AG04449 (cell line): ENCODE results near the gene TLNRD1.

Source experiments
- CTCF ChIA-PET: fragments of 350-600 bp; formaldehyde crosslinking; extraction: SDS; loops from one replicate; lab custom pipeline; 2021; ENCODE audit warnings: antibody characterized with exemption; lab: Yijun Ruan, JAX
- POLR2A ChIA-PET: fragments of 400-600, 350-600 bp; formaldehyde crosslinking; extraction: SDS; loops from one replicate; lab custom pipeline; 2020; ENCODE audit warnings: antibody characterized with exemption, inconsistent platforms; lab: Yijun Ruan, JAX
- DNase-seq: peaks from one replicate; pipeline ENCODE4 v3.0.0-alpha.2; 2010; ENCODE audit warnings: low read depth, low spot score
- H3K4me3 ChIP-seq: 2 replicates; pipeline ENCODE4 v1.5.1; 2011; ENCODE audit warnings: low read depth, mild to moderate bottlenecking, control low read depth, low read length
- CTCF ChIP-seq: IDR thresholded peaks from one replicate; pipeline ENCODE4 v1.5.1; 2011; ENCODE audit warnings: mild to moderate bottlenecking, moderate library complexity, low read length, control low read depth, inconsistent platforms; ENCODE audit not compliant: insufficient read depth; ENCODE audit errors: missing control alignments

The TLNRD1 gene

GRCh38 chr15:80967991-80968510 lies 32.7 kb upstream of the TLNRD1 start:
- no peak overlapping the region for H3K4me3 ChIP-seq
- no peak for TF ChIP-seq CTCF
- CTCF ChIA-PET: interaction anchor here (0.6 to 7.0 kb wide), 15 partner anchors 9 to 549 kb away, joined by 3 to 121 read pairs (median 29); partner anchors contain the start of gene CEMIP
- POLR2A ChIA-PET: interaction anchor here (1.7 kb wide), 1 partner anchor 189 kb away, joined by 7 read pairs; the partner anchor contains the start of gene CEMIP
- DNase-seq: no peak

GRCh38 chr15:80969316-80969715 lies 31.4 kb upstream of the TLNRD1 start:
- DNase-seq: no peak
- TF ChIP-seq CTCF: no peak
- POLR2A ChIA-PET: interaction anchor here (0.8 kb wide), 1 partner anchor 9 kb away, joined by 4 read pairs; no protein-coding TSS in a partner anchor
- CTCF ChIA-PET: interaction anchor here (0.7 to 7.0 kb wide), 41 partner anchors 7 to 652 kb away, joined by 3 to 121 read pairs (median 5); partner anchors contain the start of gene CEMIP
- H3K4me3 ChIP-seq: no peak overlapping the region

- peak; percentile 63 for TF ChIP-seq CTCF
- POLR2A ChIA-PET: interaction anchor here (0.8 kb wide), 1 partner anchor 10 kb away, joined by 4 read pairs; no protein-coding TSS in a partner anchor
- no peak overlapping the region for H3K4me3 ChIP-seq
- DNase-seq: no peak
- CTCF ChIA-PET: interaction anchor here (0.7 to 7.0 kb wide), 47 partner anchors 8 to 653 kb away, joined by 3 to 121 read pairs (median 5); partner anchors contain the start of gene CEMIP
These were observed 30.6 kb upstream of the TLNRD1 start for GRCh38 chr15:80970018-80970657.

GRCh38 chr15:80970658-80971057 lies 30.1 kb upstream of the TLNRD1 start:
- no peak for TF ChIP-seq CTCF
- ChIA-PET POLR2A (no interaction called here), CTCF (interaction anchor here (0.7 to 7.0 kb wide), 35 partner anchors 9 to 653 kb away, joined by 3 to 121 read pairs (median 5); partner anchors contain the start of gene CEMIP)
- H3K4me3 ChIP-seq: no peak overlapping the region
- no peak for DNase-seq

GRCh38 chr15:80971143-80971542 lies 29.6 kb upstream of the TLNRD1 start:
- ChIA-PET POLR2A (no interaction called here), CTCF (interaction anchor here (1.0 to 7.0 kb wide), 16 partner anchors 9 to 552 kb away, joined by 3 to 121 read pairs (median 24); partner anchors contain the start of gene CEMIP)
- TF ChIP-seq CTCF: no peak
- no peak overlapping the region for H3K4me3 ChIP-seq
- DNase-seq: no peak

- ChIA-PET POLR2A (no interaction called here), CTCF (interaction anchor here (1.2 to 7.0 kb wide), 8 partner anchors 8 to 553 kb away, joined by 3 to 121 read pairs (median 51); partner anchors contain the start of gene CEMIP)
- DNase-seq: no peak
- no peak for TF ChIP-seq CTCF
- no peak overlapping the region for H3K4me3 ChIP-seq
These were observed 28.4 kb upstream of the TLNRD1 start for GRCh38 chr15:80972276-80972675.
